Measurements from ENCODE around the gene ROGDI.

- no peak for TF ChIP-seq CTCF (IDR thresholded peaks at IDR 0.05)
- no peak for TF ChIP-seq POLR2A (IDR thresholded peaks at IDR 0.05)
Observed at GRCh38 chr16:4775005-4775404, 27.4 kb downstream of the ROGDI start.

Measured in esophagus squamous epithelium (tissue), 4 donors.